HCT116 (cell line): ENCODE results near the gene ZNF605. TPM values are rescaled to one million over a fixed set of nuclear protein-coding genes. Genes with fewer than 3 reads are reported as not detected.

Experiments
- ATAC-seq: fragments of 200-7000 bp; cut with Tn5 transposase; 2 replicates; pipeline ENCODE4 v1.9.1; 2020; ENCODE audit warnings: mild to moderate bottlenecking, moderate library complexity
- BruUV-seq: library from RNA; stranded (reverse); fragments of 400-500 nt; replicated peaks from 2 replicates; lab custom pipeline; 2021; lab: Mats Ljungman, UMichigan
- CTCF ChIA-PET: fragments of 300-600 bp; sonication (Branson Sonifier 250); formaldehyde crosslinking; loops from one replicate; lab custom pipeline; 2021; ENCODE audit warnings: antibody characterized with exemption; lab: Charles Lee
- POLR2A ChIA-PET: fragments of 300-600, 350-600 bp; sonication (Branson Sonifier 250); formaldehyde crosslinking; loops from one replicate; lab custom pipeline; 2021; ENCODE audit warnings: antibody characterized with exemption; lab: Charles Lee
- RAD21 ChIA-PET, 2 experiments: fragments of 300-600 bp; sonication (Branson Sonifier 250); formaldehyde crosslinking; loops; one replicate each; lab custom pipeline; 2023; ENCODE audit warnings: low total read pairs in 2 of 2; ENCODE audit not compliant: uncharacterized antibody in 2 of 2, unreplicated experiment in 2 of 2, low non-redundant PET in 1 of 2; lab: Charles Lee
- DNase-seq: peaks from one replicate; pipeline ENCODE4 v3.0.0-alpha.2; 2010; ENCODE audit warnings: low read depth, low spot score
- H2AFZ ChIP-seq: fragments of 200-600 bp; shearing (Covaris generic), sonication (generic); 2 replicates; pipeline ENCODE4 v1.6.1; 2017; ENCODE audit warnings: low read depth, mixed run types, mixed read lengths, antibody characterized with exemption, low read length; ENCODE audit not compliant: poor library complexity, severe bottlenecking
- H3K27ac ChIP-seq: 2 replicates; pipeline ENCODE4 v1.5.1; 2012; ENCODE audit warnings: low read depth, low read length
- H3K27me3 ChIP-seq: fragments of 200-600 bp; sonication (generic); 2 replicates; pipeline ENCODE4 v1.6.1; 2016; ENCODE audit warnings: mixed run types, low read length, mixed read lengths; ENCODE audit not compliant: insufficient read depth
- H3K36me3 ChIP-seq, 2 experiments: fragments of 200-500 bp in 1 of 2; fragments of 200-600 bp in 1 of 2; sonication (Bioruptor generic) in 1 of 2; sonication (generic) in 1 of 2; 2 replicates each; pipeline versions ENCODE4 v1.5.1 to v1.6.1; 2014 to 2016; ENCODE audit warnings: low read length in 2 of 2, inconsistent platforms in 1 of 2, mixed read lengths in 1 of 2, mixed run types in 1 of 2; ENCODE audit not compliant: insufficient read depth in 2 of 2, control insufficient read depth in 1 of 2
- H3K4me1 ChIP-seq, 2 experiments: fragments of 200-600 bp in 1 of 2; sonication (generic) in 1 of 2; 2 replicates each; pipeline versions ENCODE4 v1.5.1 to v1.6.1; 2012 to 2017; ENCODE audit warnings: low read length in 2 of 2, inconsistent platforms in 1 of 2, mild to moderate bottlenecking in 1 of 2, mixed read lengths in 1 of 2, mixed run types in 1 of 2, moderate library complexity in 1 of 2; ENCODE audit not compliant: insufficient read depth in 2 of 2, control insufficient read depth in 1 of 2
- H3K4me2 ChIP-seq: fragments of 200-600 bp; sonication (generic); 2 replicates; pipeline ENCODE4 v1.6.1; 2017; ENCODE audit warnings: mixed run types, low read length, mixed read lengths
- H3K4me3 ChIP-seq, 2 experiments: fragments of 200-600 bp in 1 of 2; sonication (generic) in 1 of 2; replicated peaks in 1 of 2; 2 replicates each; pipeline ENCODE4 v1.5.1; 2011 to 2016; ENCODE audit warnings: low read length in 2 of 2, control low read depth in 1 of 2, low read depth in 1 of 2, mild to moderate bottlenecking in 1 of 2, mixed read lengths in 1 of 2, mixed run types in 1 of 2
- H3K79me2 ChIP-seq: fragments of 200-600 bp; sonication (generic); 2 replicates; pipeline ENCODE4 v1.6.1; 2017; ENCODE audit warnings: mild to moderate bottlenecking, mixed run types, low read length, moderate library complexity, mixed read lengths; ENCODE audit not compliant: insufficient read depth
- H3K9ac ChIP-seq: fragments of 200-600 bp; sonication (generic); 2 replicates; pipeline ENCODE4 v1.6.1; 2016; ENCODE audit warnings: low read length, mixed read lengths
- H3K9me2 ChIP-seq: fragments of 200-600 bp; sonication (generic), shearing (Covaris generic); 2 replicates; pipeline ENCODE4 v1.6.1; 2017; ENCODE audit warnings: mixed run types, mild to moderate bottlenecking, moderate library complexity; ENCODE audit not compliant: insufficient read depth
- H3K9me3 ChIP-seq, 2 experiments: fragments of 200-500 bp in 1 of 2; fragments of 200-600 bp in 1 of 2; sonication (Bioruptor generic) in 1 of 2; sonication (generic) in 1 of 2; 2 replicates each; pipeline ENCODE4 v1.6.1; 2014 to 2017; ENCODE audit warnings: low read length in 2 of 2, mixed read lengths in 2 of 2, inconsistent platforms in 1 of 2, low read depth in 1 of 2, mild to moderate bottlenecking in 1 of 2, mixed run types in 1 of 2, moderate library complexity in 1 of 2; ENCODE audit not compliant: control insufficient read depth in 1 of 2, insufficient read depth in 1 of 2
- H4K20me1 ChIP-seq: fragments of 200-600 bp; sonication (generic), shearing (Covaris generic); 2 replicates; pipeline ENCODE4 v1.6.1; 2017; ENCODE audit warnings: mixed run types, mild to moderate bottlenecking, moderate library complexity; ENCODE audit not compliant: insufficient read depth
- CBX3 ChIP-seq: IDR thresholded peaks from 2 replicates; pipeline ENCODE4 v1.6.1; 2012; ENCODE audit warnings: low read depth
- CEBPB ChIP-seq: IDR thresholded peaks from 2 replicates; pipeline ENCODE4 v1.6.1; 2012; ENCODE audit warnings: low read depth
- EGR1 ChIP-seq: IDR thresholded peaks from 2 replicates; pipeline ENCODE4 v1.6.1; 2012; ENCODE audit warnings: low read depth
- ELF1 ChIP-seq: IDR thresholded peaks from 2 replicates; pipeline ENCODE4 v1.6.1; 2012; ENCODE audit warnings: low read depth, borderline replicate concordance
- EZH2 ChIP-seq: fragments of 200-600 bp; sonication (generic); IDR thresholded peaks from 2 replicates; pipeline ENCODE4 v1.6.1; 2017; ENCODE audit warnings: antibody characterized with exemption, mixed run types
- EZH2phosphoT487 ChIP-seq: fragments of 200-600 bp; IDR thresholded peaks from 2 replicates; pipeline ENCODE4 v1.6.1; 2018; ENCODE audit warnings: antibody characterized with exemption, borderline replicate concordance
- FOSL1 ChIP-seq: IDR thresholded peaks from 2 replicates; pipeline ENCODE4 v1.6.1; 2012; ENCODE audit warnings: low read depth
- JUND ChIP-seq: IDR thresholded peaks from 2 replicates; pipeline ENCODE4 v1.6.1; 2012
- POLR2A ChIP-seq: IDR thresholded peaks from 2 replicates; pipeline ENCODE4 v1.7.0; 2011; ENCODE audit warnings: borderline replicate concordance; ENCODE audit not compliant: insufficient read depth, insufficient read length; ENCODE audit errors: extremely low read depth
- POLR2AphosphoS5 ChIP-seq: IDR thresholded peaks from 2 replicates; pipeline ENCODE4 v1.6.1; 2011; ENCODE audit warnings: mild to moderate bottlenecking, low read depth, low read length, moderate library complexity
- RAD21 ChIP-seq: IDR thresholded peaks from 2 replicates; pipeline ENCODE4 v1.6.1; 2012; ENCODE audit warnings: low read depth, mild to moderate bottlenecking
- SP1 ChIP-seq: IDR thresholded peaks from 2 replicates; pipeline ENCODE4 v1.6.1; 2012; ENCODE audit warnings: low read depth
- SRF ChIP-seq: IDR thresholded peaks from 2 replicates; pipeline ENCODE4 v1.6.1; 2012; ENCODE audit warnings: low read depth
- TCF7L2 ChIP-seq: IDR thresholded peaks from 2 replicates; pipeline ENCODE4 v1.7.0; 2011; ENCODE audit warnings: borderline replicate concordance, inconsistent platforms; ENCODE audit not compliant: insufficient read depth, insufficient read length; ENCODE audit errors: extremely low read depth
- YY1 ChIP-seq: IDR thresholded peaks from 2 replicates; pipeline ENCODE4 v1.6.1; 2011; ENCODE audit warnings: low read length, low read depth, moderate library complexity, mild to moderate bottlenecking; ENCODE audit not compliant: insufficient replicate concordance; ENCODE audit errors: extremely low read depth
- ZFX ChIP-seq: fragments of 450-650 bp; IDR thresholded peaks from 2 replicates; pipeline ENCODE4 v1.6.1; 2017
- ZNF274 ChIP-seq: fragments of 200-500 bp; sonication (Bioruptor generic); IDR thresholded peaks from 2 replicates; pipeline ENCODE4 v1.6.1; 2014; ENCODE audit warnings: mild to moderate bottlenecking, low read depth, low read length, inconsistent platforms
- intact Hi-C: fragments of 100-400 bp; cut with micrococcal nuclease; formaldehyde crosslinking; loops from 2 replicates; pipeline ENCODE4 v1.10.0; 2022
- total RNA-seq: library from RNA; stranded (reverse); gene quantifications from one replicate; pipeline ENCODE4 v1.2.1, GENCODE V29; 2021; ENCODE audit not compliant: unreplicated experiment
- TF ChIP-seq, protein P1 (sequence below): IDR thresholded peaks from 2 replicates; pipeline ENCODE4 v1.6.1; 2011; ENCODE audit warnings: mild to moderate bottlenecking, low read length, moderate library complexity; ENCODE audit not compliant: insufficient replicate concordance; ENCODE audit errors: extremely low read depth
- TF ChIP-seq, protein P2 (sequence below), 3 experiments: fragments of 200-600 bp in 1 of 3; sonication (generic) in 1 of 3; IDR thresholded peaks in 2 of 3; conservative IDR thresholded peaks in 1 of 3; 2 replicates each; pipeline ENCODE4 v1.5.1; 2012 to 2017; ENCODE audit warnings: low read depth in 2 of 3, low read length in 2 of 3, antibody characterized with exemption in 1 of 3, borderline replicate concordance in 1 of 3, control low read depth in 1 of 3, mild to moderate bottlenecking in 1 of 3, mixed read lengths in 1 of 3, mixed run types in 1 of 3, moderate library complexity in 1 of 3; ENCODE audit not compliant: insufficient read depth in 1 of 3
- TF ChIP-seq, protein P3 (sequence below): IDR thresholded peaks from 2 replicates; pipeline ENCODE4 v1.6.1; 2012

The ZNF605 gene
- total RNA-seq, 1 experiment from 2014 or later, result 0.02 TPM

DNA sequence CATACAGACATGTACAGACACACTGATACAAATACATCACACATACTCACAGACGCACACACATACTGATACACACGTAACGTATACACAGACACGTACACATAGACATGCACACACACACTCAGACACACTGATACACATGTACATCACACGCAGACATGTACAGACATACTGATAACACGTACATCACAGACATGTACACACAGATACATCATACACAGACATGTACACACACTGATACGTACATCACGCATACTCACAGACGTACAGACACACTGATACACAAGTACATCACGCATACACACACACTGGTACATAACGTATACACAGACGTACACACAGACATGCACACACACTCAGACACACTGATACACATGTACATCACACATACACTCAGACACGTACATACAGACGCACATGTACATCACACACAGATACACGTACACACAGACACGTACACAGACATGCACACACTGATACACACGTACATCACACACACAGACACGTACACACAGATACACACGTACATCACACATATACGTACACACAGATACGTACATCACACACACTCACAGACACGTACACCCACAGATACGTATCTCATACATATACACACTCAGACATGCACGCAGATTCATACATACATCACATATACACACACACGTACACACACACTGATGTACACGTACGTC is 5.1 kb downstream of the ZNF605 start:
- Histone ChIP-seq H2AFZ (no peak overlapping the region), H3K9me2 (no peaks in the 10 kb centered on the region), H3K27me3 (no peaks in the 10 kb centered on the region), H3K4me1 (no peaks in the 10 kb centered on the region), H3K9me3 (peaks cover 12 to 20% of the 10 kb centered on the region in 2 experiments; a peak in 2 of 4 replicates), H3K79me2 (no peaks in the 10 kb centered on the region), H3K4me2 (no peak overlapping the region), H3K4me3 (no peak overlapping the region), H3K27ac (no peak overlapping the region), H3K9ac (no peak overlapping the region)
- ATAC-seq (no peak), DNase-seq (no peak)
- ChIA-PET CTCF (no interaction called here), RAD21 (no interaction called here)
- BruUV-seq, result no TSS peak
- intact Hi-C loops, result no loop called here
- TF ChIP-seq ZFX (no peak), SP1 (no peak), EGR1 (no peak), POLR2A (no peak), SRF (no peak), JUND (no peak), EZH2phosphoT487 (no peak), ZNF274 (no peak), RAD21 (no peak), FOSL1 (no peak), ELF1 (no peak), CEBPB (no peak), POLR2AphosphoS5 (no peak), TCF7L2 (no peak), YY1 (no peak), CBX3 (no peak), EZH2 (no peak)
- TF ChIP-seq, protein P1, sequence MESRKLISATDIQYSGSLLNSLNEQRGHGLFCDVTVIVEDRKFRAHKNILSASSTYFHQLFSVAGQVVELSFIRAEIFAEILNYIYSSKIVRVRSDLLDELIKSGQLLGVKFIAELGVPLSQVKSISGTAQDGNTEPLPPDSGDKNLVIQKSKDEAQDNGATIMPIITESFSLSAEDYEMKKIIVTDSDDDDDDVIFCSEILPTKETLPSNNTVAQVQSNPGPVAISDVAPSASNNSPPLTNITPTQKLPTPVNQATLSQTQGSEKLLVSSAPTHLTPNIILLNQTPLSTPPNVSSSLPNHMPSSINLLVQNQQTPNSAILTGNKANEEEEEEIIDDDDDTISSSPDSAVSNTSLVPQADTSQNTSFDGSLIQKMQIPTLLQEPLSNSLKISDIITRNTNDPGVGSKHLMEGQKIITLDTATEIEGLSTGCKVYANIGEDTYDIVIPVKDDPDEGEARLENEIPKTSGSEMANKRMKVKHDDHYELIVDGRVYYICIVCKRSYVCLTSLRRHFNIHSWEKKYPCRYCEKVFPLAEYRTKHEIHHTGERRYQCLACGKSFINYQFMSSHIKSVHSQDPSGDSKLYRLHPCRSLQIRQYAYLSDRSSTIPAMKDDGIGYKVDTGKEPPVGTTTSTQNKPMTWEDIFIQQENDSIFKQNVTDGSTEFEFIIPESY, result no peak
- TF ChIP-seq, protein P2, sequence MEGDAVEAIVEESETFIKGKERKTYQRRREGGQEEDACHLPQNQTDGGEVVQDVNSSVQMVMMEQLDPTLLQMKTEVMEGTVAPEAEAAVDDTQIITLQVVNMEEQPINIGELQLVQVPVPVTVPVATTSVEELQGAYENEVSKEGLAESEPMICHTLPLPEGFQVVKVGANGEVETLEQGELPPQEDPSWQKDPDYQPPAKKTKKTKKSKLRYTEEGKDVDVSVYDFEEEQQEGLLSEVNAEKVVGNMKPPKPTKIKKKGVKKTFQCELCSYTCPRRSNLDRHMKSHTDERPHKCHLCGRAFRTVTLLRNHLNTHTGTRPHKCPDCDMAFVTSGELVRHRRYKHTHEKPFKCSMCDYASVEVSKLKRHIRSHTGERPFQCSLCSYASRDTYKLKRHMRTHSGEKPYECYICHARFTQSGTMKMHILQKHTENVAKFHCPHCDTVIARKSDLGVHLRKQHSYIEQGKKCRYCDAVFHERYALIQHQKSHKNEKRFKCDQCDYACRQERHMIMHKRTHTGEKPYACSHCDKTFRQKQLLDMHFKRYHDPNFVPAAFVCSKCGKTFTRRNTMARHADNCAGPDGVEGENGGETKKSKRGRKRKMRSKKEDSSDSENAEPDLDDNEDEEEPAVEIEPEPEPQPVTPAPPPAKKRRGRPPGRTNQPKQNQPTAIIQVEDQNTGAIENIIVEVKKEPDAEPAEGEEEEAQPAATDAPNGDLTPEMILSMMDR (IDR thresholded peaks at IDR 0.05 in 2 of 3, conservative IDR thresholded peaks at IDR 0.05 in 1 of 3; ENCODE audit: borderline replicate concordance in 1 of 3, insufficient read depth in 1 of 3, low read depth in 2 of 3, low read length in 2 of 3), result no peak
- TF ChIP-seq, protein P3, sequence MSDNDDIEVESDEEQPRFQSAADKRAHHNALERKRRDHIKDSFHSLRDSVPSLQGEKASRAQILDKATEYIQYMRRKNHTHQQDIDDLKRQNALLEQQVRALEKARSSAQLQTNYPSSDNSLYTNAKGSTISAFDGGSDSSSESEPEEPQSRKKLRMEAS, result no peak
- TF ChIP-seq, all 23 proteins: peak for 0
- H4K20me1 ChIP-seq, result no peaks in the 10 kb centered on the region
- H3K36me3 ChIP-seq, result no peaks in the 10 kb centered on the region
- POLR2A ChIA-PET, result no interaction called here
